ENCODE results near the gene TNRC18. TPM values are rescaled to one million over a fixed set of nuclear protein-coding genes. Genes with fewer than 3 reads are reported as not detected.
A peak's percentile ranks its signal among the peaks of the same experiment; 100 is the strongest.

TNRC18 gene
- total RNA-seq, 1 donor from 2014 or later = 104 TPM

DNA sequence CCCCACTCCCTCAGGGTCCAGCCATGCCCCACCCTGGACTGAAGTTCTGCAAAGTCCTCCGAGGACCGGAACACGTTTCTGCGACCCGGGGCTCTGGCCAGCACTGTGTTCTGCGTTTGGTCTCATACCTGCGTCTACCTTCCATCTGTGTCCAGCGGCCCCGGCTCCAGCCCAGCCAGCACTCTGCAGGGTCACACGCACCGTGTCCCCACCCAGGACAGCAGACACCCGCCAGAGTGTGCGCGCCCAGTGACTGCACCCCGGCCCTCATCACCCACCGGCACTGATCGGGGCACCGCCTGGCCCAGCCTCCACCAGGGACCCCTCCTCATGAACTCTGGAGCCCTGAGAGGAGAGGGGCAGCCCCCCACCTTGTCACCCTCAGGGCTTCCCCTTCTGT lies 120.6 kb downstream of the TNRC18 start:
- H3K36me3 ChIP-seq = peaks cover 18% of the 10 kb centered on the region
- DNase-seq = no peak
- peak; percentile 2 to 10 for ATAC-seq
- H3K27me3 ChIP-seq (ENCODE audit: low read depth) = no peaks in the 10 kb centered on the region
- TF ChIP-seq, protein P1, sequence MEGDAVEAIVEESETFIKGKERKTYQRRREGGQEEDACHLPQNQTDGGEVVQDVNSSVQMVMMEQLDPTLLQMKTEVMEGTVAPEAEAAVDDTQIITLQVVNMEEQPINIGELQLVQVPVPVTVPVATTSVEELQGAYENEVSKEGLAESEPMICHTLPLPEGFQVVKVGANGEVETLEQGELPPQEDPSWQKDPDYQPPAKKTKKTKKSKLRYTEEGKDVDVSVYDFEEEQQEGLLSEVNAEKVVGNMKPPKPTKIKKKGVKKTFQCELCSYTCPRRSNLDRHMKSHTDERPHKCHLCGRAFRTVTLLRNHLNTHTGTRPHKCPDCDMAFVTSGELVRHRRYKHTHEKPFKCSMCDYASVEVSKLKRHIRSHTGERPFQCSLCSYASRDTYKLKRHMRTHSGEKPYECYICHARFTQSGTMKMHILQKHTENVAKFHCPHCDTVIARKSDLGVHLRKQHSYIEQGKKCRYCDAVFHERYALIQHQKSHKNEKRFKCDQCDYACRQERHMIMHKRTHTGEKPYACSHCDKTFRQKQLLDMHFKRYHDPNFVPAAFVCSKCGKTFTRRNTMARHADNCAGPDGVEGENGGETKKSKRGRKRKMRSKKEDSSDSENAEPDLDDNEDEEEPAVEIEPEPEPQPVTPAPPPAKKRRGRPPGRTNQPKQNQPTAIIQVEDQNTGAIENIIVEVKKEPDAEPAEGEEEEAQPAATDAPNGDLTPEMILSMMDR (IDR thresholded peaks at IDR 0.05) = no peak
- no peak overlapping the region for H3K4me3 ChIP-seq
- no peak overlapping the region for H3K27ac ChIP-seq
- no peaks in the 10 kb centered on the region for H3K9me3 ChIP-seq
- intact Hi-C loops (cut with DNase I) = no loop called here
- no peaks in the 10 kb centered on the region for H3K4me1 ChIP-seq

DNA sequence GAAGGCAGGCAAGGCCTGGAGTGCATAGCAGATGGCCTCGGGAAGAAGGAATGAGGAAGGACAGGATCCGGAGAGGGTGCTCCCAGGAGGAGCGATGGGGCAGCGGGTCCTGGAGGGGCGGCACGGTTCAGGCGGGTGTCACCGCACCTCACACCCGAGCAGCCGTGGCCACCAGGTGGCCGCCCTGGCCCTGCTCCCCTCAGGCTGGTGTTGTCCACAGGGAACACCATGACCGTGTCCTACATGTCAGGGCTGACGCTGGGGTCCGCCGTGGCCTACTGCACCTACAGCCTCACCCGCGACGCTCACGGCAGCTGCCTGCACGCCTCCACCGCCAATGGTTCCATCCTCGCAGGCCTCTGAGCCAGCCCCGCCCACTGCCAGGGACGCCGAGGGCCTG lies 121.1 kb downstream of the TNRC18 start:
- H3K9me3 ChIP-seq = no peaks in the 10 kb centered on the region
- no peaks in the 10 kb centered on the region for H3K27me3 ChIP-seq (ENCODE audit: low read depth)
- no peaks in the 10 kb centered on the region for H3K4me1 ChIP-seq
- intact Hi-C loops (cut with DNase I) = no loop called here
- ATAC-seq (peak in 1 of 2 donors; percentile 4), DNase-seq (no peak)
- no peak overlapping the region for H3K27ac ChIP-seq
- peaks cover 13% of the 10 kb centered on the region for H3K36me3 ChIP-seq
- no peak overlapping the region for H3K4me3 ChIP-seq
- TF ChIP-seq, protein P1 (IDR thresholded peaks at IDR 0.05) = no peak

DNA sequence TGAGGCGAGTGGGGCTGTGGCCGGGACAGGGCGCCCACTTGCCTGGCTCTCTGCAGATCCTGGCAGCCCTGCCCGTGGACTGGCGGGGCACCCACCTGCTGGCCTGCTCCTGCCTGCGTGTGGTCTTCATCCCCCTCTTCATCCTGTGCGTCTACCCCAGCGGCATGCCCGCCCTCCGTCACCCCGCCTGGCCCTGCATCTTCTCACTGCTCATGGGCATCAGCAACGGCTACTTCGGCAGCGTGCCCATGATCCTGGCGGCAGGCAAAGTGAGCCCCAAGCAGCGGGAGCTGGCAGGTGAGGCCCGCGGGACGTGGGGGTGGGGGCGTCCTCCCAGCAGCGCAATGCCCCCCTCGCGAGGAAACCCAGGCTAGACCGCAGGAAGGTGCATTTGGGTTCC lies 123.3 kb downstream of the TNRC18 start:
- no peak for DNase-seq
- H3K27ac ChIP-seq = no peak overlapping the region
- no peaks in the 10 kb centered on the region for H3K27me3 ChIP-seq (ENCODE audit: low read depth)
- ATAC-seq = no peak
- TF ChIP-seq, protein P1 (IDR thresholded peaks at IDR 0.05) = no peak
- no peak overlapping the region for H3K4me3 ChIP-seq
- H3K36me3 ChIP-seq = no peaks in the 10 kb centered on the region
- intact Hi-C loops (cut with DNase I) = no loop called here
- H3K4me1 ChIP-seq = no peaks in the 10 kb centered on the region
- H3K9me3 ChIP-seq = no peaks in the 10 kb centered on the region

DNA sequence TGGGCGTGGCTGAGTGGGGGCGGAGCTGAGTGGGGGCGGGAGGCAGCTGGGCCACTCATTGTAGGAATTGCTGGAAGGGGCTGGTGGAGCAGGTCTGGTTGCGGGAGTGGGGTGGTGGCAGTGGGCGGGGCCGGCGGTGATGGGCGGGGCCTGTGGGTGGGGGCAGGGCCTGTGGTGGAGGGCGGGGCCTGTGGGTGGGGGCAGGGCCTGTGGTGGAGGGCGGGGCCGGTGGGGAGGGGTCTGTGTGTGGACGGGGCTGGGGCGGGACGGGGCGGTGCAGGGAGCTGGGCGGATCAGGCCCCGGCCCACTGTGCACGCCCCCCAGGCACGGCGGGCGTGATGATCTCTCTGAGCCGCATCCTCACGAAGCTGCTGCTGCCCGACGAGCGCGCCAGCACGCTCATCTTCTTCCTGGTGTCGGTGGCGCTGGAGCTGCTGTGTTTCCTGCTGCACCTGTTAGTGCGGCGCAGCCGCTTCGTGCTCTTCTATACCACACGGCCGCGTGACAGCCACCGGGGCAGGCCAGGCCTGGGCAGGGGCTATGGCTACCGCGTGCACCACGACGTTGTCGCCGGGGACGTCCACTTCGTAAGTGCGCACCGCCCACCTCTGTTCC lies 126.9 kb downstream of the TNRC18 start:
- no peak overlapping the region for H3K27ac ChIP-seq
- H3K27me3 ChIP-seq (ENCODE audit: low read depth) = no peaks in the 10 kb centered on the region
- TF ChIP-seq, protein P1 (IDR thresholded peaks at IDR 0.05) = no peak
- H3K4me1 ChIP-seq = no peaks in the 10 kb centered on the region
- DNase-seq (peak; percentile 42), ATAC-seq (peak in 1 of 2 donors; percentile 31)
- no peak overlapping the region for H3K4me3 ChIP-seq
- H3K9me3 ChIP-seq = no peaks in the 10 kb centered on the region
- no peaks in the 10 kb centered on the region for H3K36me3 ChIP-seq
- intact Hi-C loops (cut with DNase I) = no loop called here

DNA sequence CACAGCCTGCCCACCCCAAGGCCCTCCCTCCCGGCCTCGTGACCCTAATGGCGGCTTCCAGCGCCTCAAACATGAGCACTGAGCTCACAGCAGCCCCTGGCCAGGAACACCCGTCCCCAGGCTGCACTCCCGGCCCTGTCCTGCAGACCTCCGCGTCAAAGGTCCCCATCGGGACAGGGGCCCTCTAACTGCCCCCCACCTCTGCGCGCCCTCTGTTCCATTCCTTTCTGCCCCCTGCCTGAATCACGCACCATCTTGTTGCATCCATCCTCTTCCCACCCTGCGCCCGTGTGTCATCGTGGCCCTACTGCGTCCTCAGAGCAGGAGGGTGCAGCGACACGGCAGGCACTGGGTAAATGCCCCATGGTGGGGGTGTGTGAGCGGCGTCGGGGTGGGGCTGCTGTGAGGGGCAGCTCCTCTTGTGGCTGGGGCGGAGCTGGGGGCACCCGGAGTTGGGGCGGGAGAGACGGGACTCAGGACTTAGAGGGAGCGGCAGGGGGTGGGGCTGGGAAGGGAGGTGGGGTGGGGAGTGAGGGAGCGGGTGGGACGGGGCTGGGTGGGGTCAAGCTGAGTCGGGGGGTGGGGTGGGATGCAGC lies 127.5 kb downstream of the TNRC18 start:
- no peaks in the 10 kb centered on the region for H3K36me3 ChIP-seq
- intact Hi-C loops (cut with DNase I) = no loop called here

More for the DNA sequence above, 127.5 kb downstream of the TNRC18 start:
- DNase-seq (peak; percentile 34), ATAC-seq (no peak)
- Histone ChIP-seq H3K9me3 (no peaks in the 10 kb centered on the region), H3K27ac (no peak overlapping the region), H3K27me3 (ENCODE audit: low read depth) (no peaks in the 10 kb centered on the region), H3K4me1 (no peaks in the 10 kb centered on the region), H3K4me3 (no peak overlapping the region)
- TF ChIP-seq, protein P1 (IDR thresholded peaks at IDR 0.05) = no peak
